AG10803 (cell line): ENCODE measurements around the gene SMIM1.

Experiments used
- DNase-seq: peaks from one replicate; pipeline ENCODE4 v3.0.0; 2010; ENCODE audit warnings: low read depth
- H3K4me3 ChIP-seq: 2 replicates; pipeline ENCODE4 v1.5.1; 2011; ENCODE audit warnings: mild to moderate bottlenecking, low read length, control low read depth
- TF ChIP-seq, protein P1 (sequence below): conservative IDR thresholded peaks from 2 replicates; pipeline ENCODE4 v1.5.1; 2011; ENCODE audit warnings: mild to moderate bottlenecking, low read length, control low read depth, inconsistent platforms

Gene SMIM1

DNA sequence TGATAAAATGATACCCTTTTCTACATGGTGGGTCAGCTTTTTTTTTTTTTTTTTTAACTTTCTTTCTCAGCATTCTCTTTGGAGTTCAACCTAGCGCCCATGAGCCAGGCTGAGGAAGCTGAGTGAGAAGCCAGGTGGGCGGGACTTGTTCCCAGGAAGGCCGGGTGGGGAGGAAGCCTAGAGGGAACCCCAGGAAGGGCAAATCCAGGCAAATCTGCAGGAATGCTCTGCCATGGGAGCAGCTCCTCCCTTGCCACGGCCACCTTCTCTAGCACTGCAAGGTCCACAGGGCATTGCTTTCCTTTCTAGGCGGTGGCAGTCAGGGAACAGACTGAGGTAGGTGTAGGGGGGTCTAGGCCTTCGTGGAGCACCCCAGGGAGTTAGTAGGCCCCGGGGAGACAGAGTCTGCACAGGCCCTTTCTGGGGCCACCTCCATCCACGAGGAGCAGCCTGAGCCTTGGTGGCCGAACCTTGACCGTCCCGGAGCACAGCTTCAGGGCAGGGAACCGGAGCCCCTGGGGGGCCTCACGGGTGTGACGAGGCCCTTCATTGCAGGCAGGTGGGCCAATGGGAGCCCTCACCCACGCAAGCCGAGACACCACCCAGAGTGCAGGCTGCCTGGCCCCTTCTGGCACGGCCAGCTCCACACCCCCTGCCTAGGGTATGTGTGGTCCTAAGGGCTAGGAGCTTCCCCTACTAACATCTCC lies 38.5 kb upstream of the SMIM1 start:
- TF ChIP-seq, protein P1, sequence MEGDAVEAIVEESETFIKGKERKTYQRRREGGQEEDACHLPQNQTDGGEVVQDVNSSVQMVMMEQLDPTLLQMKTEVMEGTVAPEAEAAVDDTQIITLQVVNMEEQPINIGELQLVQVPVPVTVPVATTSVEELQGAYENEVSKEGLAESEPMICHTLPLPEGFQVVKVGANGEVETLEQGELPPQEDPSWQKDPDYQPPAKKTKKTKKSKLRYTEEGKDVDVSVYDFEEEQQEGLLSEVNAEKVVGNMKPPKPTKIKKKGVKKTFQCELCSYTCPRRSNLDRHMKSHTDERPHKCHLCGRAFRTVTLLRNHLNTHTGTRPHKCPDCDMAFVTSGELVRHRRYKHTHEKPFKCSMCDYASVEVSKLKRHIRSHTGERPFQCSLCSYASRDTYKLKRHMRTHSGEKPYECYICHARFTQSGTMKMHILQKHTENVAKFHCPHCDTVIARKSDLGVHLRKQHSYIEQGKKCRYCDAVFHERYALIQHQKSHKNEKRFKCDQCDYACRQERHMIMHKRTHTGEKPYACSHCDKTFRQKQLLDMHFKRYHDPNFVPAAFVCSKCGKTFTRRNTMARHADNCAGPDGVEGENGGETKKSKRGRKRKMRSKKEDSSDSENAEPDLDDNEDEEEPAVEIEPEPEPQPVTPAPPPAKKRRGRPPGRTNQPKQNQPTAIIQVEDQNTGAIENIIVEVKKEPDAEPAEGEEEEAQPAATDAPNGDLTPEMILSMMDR = no peak
- no peak overlapping the region for H3K4me3 ChIP-seq
- DNase-seq = no peak

DNA sequence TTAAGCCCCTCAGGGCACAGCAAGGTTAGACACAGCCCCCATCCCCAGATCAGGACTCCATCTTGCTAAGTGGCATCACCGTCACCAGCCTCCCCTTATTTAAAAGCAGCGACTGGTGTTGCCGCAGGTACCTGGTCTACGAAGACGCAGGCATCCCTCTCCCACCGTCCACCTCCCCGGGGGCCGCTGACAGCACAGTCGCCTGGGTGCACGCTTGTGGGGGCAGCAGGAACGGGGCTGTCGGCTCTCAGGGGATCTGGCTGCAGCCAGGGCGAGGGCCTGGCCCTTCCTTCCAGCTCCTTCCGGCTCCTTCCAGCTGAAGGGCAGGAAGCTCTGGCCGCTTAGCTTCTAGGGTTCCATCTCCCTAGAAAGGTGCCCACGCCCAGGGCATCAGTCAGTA lies 37.9 kb upstream of the SMIM1 start:
- TF ChIP-seq, protein P1 = no peak
- DNase-seq = no peak
- no peak overlapping the region for H3K4me3 ChIP-seq

DNA sequence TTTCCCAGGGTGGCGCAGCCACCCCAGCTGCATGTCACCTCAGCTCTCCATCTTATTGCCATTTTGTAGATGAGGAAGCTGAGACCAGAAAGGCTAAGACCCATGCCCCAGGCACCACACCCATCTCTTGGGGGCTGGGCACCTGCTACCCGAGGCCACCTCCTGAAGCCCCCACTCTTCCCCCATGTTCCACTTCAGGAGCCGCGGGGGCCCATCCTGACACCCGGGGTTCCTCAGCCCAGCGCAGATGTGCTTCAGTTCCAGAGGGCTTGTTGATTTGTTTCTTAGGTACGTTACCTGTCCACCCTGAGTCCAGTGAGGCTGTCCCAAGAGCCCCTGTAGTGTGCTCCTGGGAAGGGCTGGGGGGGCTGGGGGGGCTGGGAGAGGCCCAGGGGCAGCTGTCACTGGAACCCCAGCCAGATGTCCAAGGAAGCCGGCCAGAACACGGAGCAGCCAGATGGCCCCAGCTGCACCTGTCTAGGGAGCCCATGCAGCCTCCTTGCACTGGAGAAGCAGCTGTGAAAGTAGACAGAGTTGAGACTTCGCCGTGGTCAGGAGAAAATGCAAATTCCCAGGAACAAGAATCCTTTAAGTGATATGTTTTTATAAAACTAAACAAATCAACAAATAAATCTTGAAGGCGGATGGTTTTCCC lies 37.4 kb upstream of the SMIM1 start:
- no peak for DNase-seq
- TF ChIP-seq, protein P1 = no peak
- H3K4me3 ChIP-seq = no peak overlapping the region

DNA sequence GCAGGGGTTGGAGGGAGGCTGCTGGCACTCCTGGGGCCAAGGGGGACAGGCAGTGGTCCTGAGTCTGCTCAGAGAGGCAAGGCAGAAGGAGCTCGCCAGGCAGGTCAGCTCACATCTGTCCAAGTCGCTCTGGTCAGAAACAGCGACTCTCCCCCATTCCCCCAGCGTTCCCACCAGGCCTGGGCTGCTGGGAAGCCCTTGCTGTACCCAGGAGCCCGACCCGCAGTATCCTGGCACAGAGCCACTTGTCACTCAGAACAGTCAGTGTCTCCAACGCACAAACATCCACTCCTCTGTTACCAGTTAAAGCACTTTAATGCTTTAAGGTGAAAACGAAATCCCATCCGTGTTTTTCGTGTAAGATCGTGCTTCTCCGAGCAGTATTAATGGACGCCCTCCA lies 36.9 kb upstream of the SMIM1 start:
- H3K4me3 ChIP-seq = no peak overlapping the region
- TF ChIP-seq, protein P1 = no peak
- DNase-seq = no peak

DNA sequence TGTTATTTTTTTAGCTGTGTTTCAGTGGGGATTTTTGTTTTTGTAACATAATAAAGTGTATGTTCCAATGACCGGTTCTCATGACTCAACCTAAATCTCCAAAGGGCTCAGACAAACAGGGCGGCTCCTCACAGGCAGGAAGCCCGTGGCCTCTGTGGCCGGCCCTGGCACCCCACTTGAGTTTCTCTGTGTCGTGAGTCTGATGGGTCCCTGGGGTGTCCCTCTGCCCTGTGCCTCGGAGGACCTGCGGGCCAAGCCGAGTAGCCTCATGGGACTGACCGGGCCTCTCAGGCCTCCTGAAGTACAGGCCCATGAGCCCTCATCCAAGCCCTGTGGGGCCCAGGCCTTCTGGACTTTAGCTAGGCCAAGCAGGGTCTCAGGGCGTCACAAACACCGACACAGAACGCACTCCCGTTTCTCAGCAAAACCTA lies 36.4 kb upstream of the SMIM1 start:
- TF ChIP-seq, protein P1 = no peak
- H3K4me3 ChIP-seq = no peak overlapping the region
- no peak for DNase-seq

DNA sequence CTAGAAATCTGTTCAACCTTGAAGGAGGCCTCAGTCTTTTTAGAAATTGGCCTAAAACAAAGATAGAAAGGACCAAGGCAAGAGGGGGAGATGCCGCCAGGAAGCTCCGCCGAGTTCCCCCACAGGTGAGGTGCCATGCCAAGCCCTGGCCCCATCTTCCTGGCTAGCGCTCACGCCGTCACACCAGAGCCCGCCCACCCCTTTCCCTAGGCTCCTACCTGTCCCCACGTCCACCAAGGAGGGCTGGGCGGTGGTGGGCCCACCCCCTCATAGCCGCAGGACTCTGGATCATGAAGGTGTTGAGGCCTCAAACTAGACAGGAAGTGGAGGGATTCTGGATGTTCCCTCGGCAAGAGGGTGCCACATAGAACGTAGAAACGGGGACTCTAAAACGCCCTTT lies 35.8 kb upstream of the SMIM1 start:
- TF ChIP-seq, protein P1 = no peak
- DNase-seq = no peak
- H3K4me3 ChIP-seq = no peak overlapping the region

DNA sequence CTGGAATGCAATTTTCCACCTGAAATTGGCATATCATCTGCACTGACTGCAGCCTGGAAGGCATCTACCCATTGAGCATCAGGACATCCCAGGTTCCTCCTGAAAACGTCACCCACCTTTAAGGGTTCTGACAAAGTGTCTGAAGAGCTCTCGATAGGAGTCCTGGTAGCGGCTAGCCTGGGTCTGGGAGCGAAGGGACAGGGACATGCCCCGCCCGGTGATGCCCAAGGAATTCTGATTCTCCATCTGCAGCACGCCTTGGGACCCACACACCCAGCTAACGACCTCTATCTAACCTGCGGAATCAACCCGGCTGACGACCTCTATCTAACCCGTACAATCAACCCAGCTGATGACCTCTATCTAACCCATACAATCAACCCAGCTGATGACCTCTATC lies 33.6 kb upstream of the SMIM1 start:
- DNase-seq = no peak

More for the DNA sequence above, 33.6 kb upstream of the SMIM1 start:
- TF ChIP-seq, protein P1 = no peak
- H3K4me3 ChIP-seq = no peak overlapping the region
